GM12873 (cell line): ENCODE measurements around the gene DRC7.

Source experiments
- CTCF ChIP-seq: IDR thresholded peaks from 2 replicates; pipeline ENCODE4 v1.5.1; 2012; ENCODE audit warnings: low read depth, mild to moderate bottlenecking, moderate library complexity, low read length, control low read depth; ENCODE audit not compliant: insufficient read depth; ENCODE audit errors: missing control alignments

DRC7 gene

GRCh38 chr16:57769541-57770145, 75.0 kb downstream of the DRC7 start:
- TF ChIP-seq CTCF: no peak

- TF ChIP-seq CTCF: no peak
Observed at GRCh38 chr16:57770361-57770760, 75.8 kb downstream of the DRC7 start.

- no peak for TF ChIP-seq CTCF
Observed at GRCh38 chr16:57771141-57771785, 76.7 kb downstream of the DRC7 start.

GRCh38 chr16:57773019-57773418, 78.4 kb downstream of the DRC7 start:
- TF ChIP-seq CTCF: no peak

GRCh38 chr16:57773655-57774295, 79.2 kb downstream of the DRC7 start:
- TF ChIP-seq CTCF: no peak

- no peak for TF ChIP-seq CTCF
Observed at GRCh38 chr16:57774705-57775285, 80.2 kb downstream of the DRC7 start.
